HepG2 (cell line): Measurements from ENCODE around the gene COMP. TPM values are rescaled to one million over a fixed set of nuclear protein-coding genes. Genes with fewer than 3 reads are reported as not detected.

ENCODE experiments used
- ARID2 ChIP-seq: sonication (generic); formaldehyde crosslinking; IDR thresholded peaks from 2 replicates; pipeline ENCODE4 v1.8.1; 2022; ENCODE audit warnings: mild to moderate bottlenecking, missing genetic modification reagents, borderline replicate concordance
- BHLHE40 ChIP-seq: IDR thresholded peaks from 2 replicates; pipeline ENCODE4 v1.6.1; 2011; ENCODE audit warnings: low read length, improper control_type of control experiment
- CBX2 ChIP-seq, 2 experiments: fragments of 200-600 bp in 1 of 2; sonication (generic); formaldehyde crosslinking in 1 of 2; IDR thresholded peaks; 2 replicates each; pipeline versions ENCODE4 v1.7.0 to v1.8.1; 2018 to 2022; ENCODE audit warnings: low read depth in 2 of 2, low read length in 1 of 2, mild to moderate bottlenecking in 1 of 2, missing genetic modification reagents in 1 of 2
- DMAP1 ChIP-seq: IDR thresholded peaks from 2 replicates; pipeline ENCODE4 v1.6.1; 2016
- ELK4 ChIP-seq: sonication (generic); formaldehyde crosslinking; IDR thresholded peaks from 2 replicates; pipeline ENCODE4 v1.9.0; 2021; ENCODE audit warnings: missing genetic modification reagents, borderline replicate concordance
- HNRNPL ChIP-seq: fragments of 200-400 bp; formaldehyde crosslinking; IDR thresholded peaks from 2 replicates; pipeline ENCODE4 v1.6.1; 2017; ENCODE audit warnings: mild to moderate bottlenecking, low read depth, low read length
- KMT2A ChIP-seq: sonication (generic); formaldehyde crosslinking; IDR thresholded peaks from 2 replicates; pipeline ENCODE4 v1.4.0; 2020; ENCODE audit warnings: missing genetic modification reagents
- MIER3 ChIP-seq: IDR thresholded peaks from 2 replicates; pipeline ENCODE4 v1.6.1; 2016; ENCODE audit warnings: missing compliant biosample characterization, borderline replicate concordance
- MNT ChIP-seq: fragments of 450-650 bp; IDR thresholded peaks from 2 replicates; pipeline ENCODE4 v1.6.1; 2016
- NCOA1 ChIP-seq: sonication (generic); formaldehyde crosslinking; IDR thresholded peaks from 2 replicates; pipeline ENCODE4 v1.9.0; 2021; ENCODE audit warnings: missing genetic modification reagents
- NONO ChIP-seq, 2 experiments: fragments of 450-650 bp in 1 of 2; sonication (generic) in 1 of 2; formaldehyde crosslinking in 1 of 2; IDR thresholded peaks in 1 of 2; conservative IDR thresholded peaks in 1 of 2; 2 replicates each; pipeline versions ENCODE4 v1.6.1 to v1.8.0; 2017 to 2022; ENCODE audit warnings: mild to moderate bottlenecking in 1 of 2, missing genetic modification reagents in 1 of 2, moderate library complexity in 1 of 2
- PCBP1 ChIP-seq: fragments of 200-400 bp; formaldehyde crosslinking; IDR thresholded peaks from 2 replicates; pipeline ENCODE4 v1.6.1; 2017; ENCODE audit warnings: mild to moderate bottlenecking, low read depth, low read length, borderline replicate concordance
- RFXAP ChIP-seq: sonication (generic); formaldehyde crosslinking; IDR thresholded peaks from 2 replicates; pipeline ENCODE4 v1.4.0; 2020; ENCODE audit warnings: missing genetic modification reagents, borderline replicate concordance
- SIX1 ChIP-seq: sonication (generic); formaldehyde crosslinking; IDR thresholded peaks from 2 replicates; pipeline ENCODE4 v1.4.0; 2020; ENCODE audit warnings: missing genetic modification reagents, borderline replicate concordance
- SIX4 ChIP-seq: sonication (generic); formaldehyde crosslinking; IDR thresholded peaks from 2 replicates; pipeline ENCODE4 v1.4.0; 2020; ENCODE audit warnings: missing genetic modification reagents
- SKI ChIP-seq: fragments of 450-650 bp; IDR thresholded peaks from one replicate; pipeline ENCODE4 v1.6.1; 2018; ENCODE audit warnings: mild to moderate bottlenecking; ENCODE audit not compliant: partially characterized antibody
- SP2 ChIP-seq: sonication (generic); formaldehyde crosslinking; IDR thresholded peaks from 2 replicates; pipeline ENCODE4 v1.5.1; 2020; ENCODE audit warnings: mild to moderate bottlenecking, missing genetic modification reagents
- SRSF1 ChIP-seq: fragments of 200-400 bp; formaldehyde crosslinking; optimal IDR thresholded peaks from 2 replicates; pipeline ENCODE3; 2017; ENCODE audit warnings: mild to moderate bottlenecking, low read depth, low read length, moderate library complexity
- ZNF136 ChIP-seq: sonication (generic); formaldehyde crosslinking; IDR thresholded peaks from 2 replicates; pipeline ENCODE4 v1.8.1; 2022; ENCODE audit warnings: low read depth, mild to moderate bottlenecking, moderate library complexity, missing genetic modification reagents
- ZNF234 ChIP-seq: sonication (generic); formaldehyde crosslinking; conservative IDR thresholded peaks from 2 replicates; pipeline ENCODE4 v1.5.1; 2020; ENCODE audit warnings: mild to moderate bottlenecking, missing genetic modification reagents
- ZNF260 ChIP-seq: sonication (generic); formaldehyde crosslinking; IDR thresholded peaks from 2 replicates; pipeline ENCODE4 v1.4.0; 2020; ENCODE audit warnings: missing genetic modification reagents, low read depth, mild to moderate bottlenecking, borderline replicate concordance
- ZNF547 ChIP-seq: sonication (generic); formaldehyde crosslinking; IDR thresholded peaks from 2 replicates; pipeline ENCODE4 v1.5.1; 2020; ENCODE audit warnings: mild to moderate bottlenecking, missing genetic modification reagents
- ZNF557 ChIP-seq: sonication (generic); formaldehyde crosslinking; IDR thresholded peaks from 2 replicates; pipeline ENCODE4 v1.4.0; 2020; ENCODE audit warnings: missing genetic modification reagents
- ZNF672 ChIP-seq: sonication (generic); formaldehyde crosslinking; IDR thresholded peaks from 2 replicates; pipeline ENCODE4 v1.8.1; 2022; ENCODE audit warnings: missing genetic modification reagents
- ZNF749 ChIP-seq: sonication (generic); formaldehyde crosslinking; IDR thresholded peaks from 2 replicates; pipeline ENCODE4 v1.8.0; 2022; ENCODE audit warnings: mild to moderate bottlenecking, missing genetic modification reagents, moderate library complexity, borderline replicate concordance
- ZNF879 ChIP-seq: sonication (generic); formaldehyde crosslinking; IDR thresholded peaks from 2 replicates; pipeline ENCODE4 v1.8.1; 2023; ENCODE audit warnings: missing genetic modification reagents
- polyA plus RNA-seq, 8 experiments: library from polyadenylated mRNA; depleted of rRNA in 3 of 8; stranded (reverse) in 7 of 8; unstranded in 1 of 8; fragments of >200 nt; fragmentation: Illumina TruSeq in 4 of 8; extraction: Trizol in 4 of 8; gene quantifications; 2 replicates each; pipeline versions ENCODE4 v1.2.1 to v1.2.3, GENCODE V29; 2011 to 2016; ENCODE audit warnings: low read depth in 4 of 8, missing spikeins in 1 of 8, mixed read lengths in 1 of 8; ENCODE audit not compliant: insufficient read depth in 1 of 8
- total RNA-seq, 5 experiments: library from RNA; depleted of rRNA; stranded (reverse); fragments of >200 nt; fragmentation: Illumina TruSeq; extraction: Trizol; gene quantifications; 2 replicates each; pipeline ENCODE4 v1.2.3, GENCODE V29; 2016; ENCODE audit warnings: low read depth in 1 of 5
- TF ChIP-seq, protein P1 (sequence below): IDR thresholded peaks from 2 replicates; pipeline ENCODE4 v1.6.1; 2016; ENCODE audit warnings: mild to moderate bottlenecking

The COMP gene
- total and polyA plus RNA-seq, 2 of the 13 experiments (the other 11 are each of a cell fraction or from before 2014, with no cell fraction given), result 0.04 to 0.13 TPM

DNA sequence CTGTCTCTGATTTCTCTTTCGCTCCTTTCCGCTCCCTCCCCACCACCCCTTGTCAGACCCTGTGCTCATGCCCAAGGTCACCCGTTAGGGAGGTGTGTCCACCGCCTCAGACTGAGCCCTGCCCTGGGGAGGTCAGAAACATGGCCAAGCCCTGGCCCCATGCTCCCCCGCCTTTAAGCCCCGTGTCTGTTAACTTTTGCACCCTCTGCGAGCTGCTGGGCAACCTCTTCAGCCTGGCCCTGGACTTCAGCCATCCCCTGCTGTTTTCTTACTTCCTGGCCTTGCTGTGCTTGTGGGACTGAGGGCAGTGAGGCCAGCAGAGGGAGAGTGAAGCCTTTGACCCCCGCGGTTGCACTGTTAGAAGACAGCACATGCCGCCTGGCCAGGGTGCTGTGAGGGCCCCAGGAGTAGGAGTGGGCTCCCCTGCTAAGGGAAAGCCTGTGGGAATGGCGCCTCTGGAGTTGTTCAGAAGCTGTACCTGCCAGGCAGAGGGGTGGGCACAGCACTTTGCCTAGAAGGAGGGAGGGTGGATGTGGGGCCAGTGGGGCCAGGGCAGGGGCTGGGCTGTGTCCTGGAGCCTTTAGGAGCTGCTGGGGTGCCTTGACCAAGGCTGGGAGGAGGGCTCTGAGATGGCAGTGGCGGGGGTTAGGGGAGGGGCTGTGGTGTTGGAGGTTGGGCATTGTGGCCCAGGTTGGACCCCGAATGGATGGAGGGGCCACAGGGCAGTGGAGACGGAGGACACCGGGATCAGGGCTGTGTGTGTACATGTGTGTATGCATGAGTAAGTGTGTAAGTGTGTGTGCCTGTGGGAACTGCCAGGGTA lies 48.6 kb upstream of the COMP start (continued):
- TF ChIP-seq ELK4 (CRISPR knock-in tag), result no peak
- peak; percentile 60 for TF ChIP-seq MNT
- TF ChIP-seq ZNF672 (CRISPR knock-in tag), result no peak
- no peak for TF ChIP-seq ZNF749 (CRISPR knock-in tag)
- peak; percentile 26; the same call in 1 of the 2 replicates for TF ChIP-seq NCOA1 (CRISPR knock-in tag)
- no peak for TF ChIP-seq ZNF136 (CRISPR knock-in tag)
- peak; percentile 72 for TF ChIP-seq PCBP1
- TF ChIP-seq NONO (IDR thresholded peaks at IDR 0.05), result no peak
- peak; percentile 90 for TF ChIP-seq NONO (CRISPR knock-in tag; conservative IDR thresholded peaks at IDR 0.05)
- TF ChIP-seq MIER3, result peak; percentile 90; the same call in 1 of the 2 replicates
- peak; percentile 59; the same call in 1 of the 2 replicates for TF ChIP-seq ZNF557 (CRISPR knock-in tag)
- TF ChIP-seq, protein P1, sequence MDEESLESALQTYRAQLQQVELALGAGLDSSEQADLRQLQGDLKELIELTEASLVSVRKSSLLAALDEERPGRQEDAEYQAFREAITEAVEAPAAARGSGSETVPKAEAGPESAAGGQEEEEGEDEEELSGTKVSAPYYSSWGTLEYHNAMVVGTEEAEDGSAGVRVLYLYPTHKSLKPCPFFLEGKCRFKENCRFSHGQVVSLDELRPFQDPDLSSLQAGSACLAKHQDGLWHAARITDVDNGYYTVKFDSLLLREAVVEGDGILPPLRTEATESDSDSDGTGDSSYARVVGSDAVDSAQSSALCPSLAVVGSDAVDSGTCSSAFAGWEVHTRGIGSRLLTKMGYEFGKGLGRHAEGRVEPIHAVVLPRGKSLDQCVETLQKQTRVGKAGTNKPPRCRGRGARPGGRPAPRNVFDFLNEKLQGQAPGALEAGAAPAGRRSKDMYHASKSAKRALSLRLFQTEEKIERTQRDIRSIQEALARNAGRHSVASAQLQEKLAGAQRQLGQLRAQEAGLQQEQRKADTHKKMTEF (CRISPR knock-in tag), result peak; percentile 77
- peak; percentile 99 for TF ChIP-seq BHLHE40
- TF ChIP-seq ZNF234 (CRISPR knock-in tag), result peak; percentile 75; the same call in 1 of the 2 replicates
- TF ChIP-seq ZNF260 (CRISPR knock-in tag), result no peak
- peak; percentile 29; the same call in 1 of the 2 replicates for TF ChIP-seq ZNF547
- TF ChIP-seq SRSF1, result peak; percentile 76
- no peak for TF ChIP-seq ZNF879 (CRISPR knock-in tag)
- no peak for TF ChIP-seq SIX4
- TF ChIP-seq SIX1 (CRISPR knock-in tag), result no peak; the same call in 1 of the 2 replicates
- TF ChIP-seq SP2, result no peak
- TF ChIP-seq SKI, result peak; percentile 72
- TF ChIP-seq DMAP1, result peak; percentile 66; the same call in 1 of the 2 replicates
- TF ChIP-seq RFXAP, result peak; percentile 76; the same call in 1 of the 2 replicates
- no peak for TF ChIP-seq ARID2 (CRISPR knock-in tag)
- no peak for TF ChIP-seq CBX2 (IDR thresholded peaks at IDR 0.05; ENCODE audit: low read depth, low read length)
- TF ChIP-seq CBX2 (CRISPR knock-in tag; IDR thresholded peaks at IDR 0.05; ENCODE audit: low read depth), result no peak
- peak; percentile 76 for TF ChIP-seq KMT2A (CRISPR knock-in tag)
- peak; percentile 93 for TF ChIP-seq HNRNPL
